H9 (cell line): Measurements from ENCODE around the gene OXTR. TPM values are rescaled to one million over a fixed set of nuclear protein-coding genes. Genes with fewer than 3 reads are reported as not detected.

Experiments used
- DNase-seq: peaks from one replicate; pipeline ENCODE4 v3.0.0-alpha.2; 2017
- H2AFZ ChIP-seq: one replicate; pipeline ENCODE4 v1.6.1; 2013; ENCODE audit warnings: mild to moderate bottlenecking, low read length, control low read depth, moderate library complexity
- H2AK5ac ChIP-seq: 2 replicates; pipeline ENCODE4 v1.6.1; 2013; ENCODE audit warnings: low read length, control low read depth, mixed read lengths; ENCODE audit not compliant: insufficient read length
- H2BK120ac ChIP-seq: one replicate; pipeline ENCODE4 v1.6.1; 2013; ENCODE audit warnings: low read depth, mild to moderate bottlenecking, low read length, control low read depth, inconsistent platforms; ENCODE audit not compliant: poor library complexity, severe bottlenecking
- H2BK12ac ChIP-seq: 2 replicates; pipeline ENCODE4 v1.6.1; 2013; ENCODE audit warnings: low read length, control low read depth, mixed read lengths, low read depth; ENCODE audit not compliant: insufficient read length
- H2BK15ac ChIP-seq: 2 replicates; pipeline ENCODE4 v1.6.1; 2013; ENCODE audit warnings: low read depth, low read length, control low read depth
- H2BK20ac ChIP-seq: one replicate; pipeline ENCODE4 v1.6.1; 2013; ENCODE audit warnings: low read depth, mild to moderate bottlenecking, low read length, control low read depth, inconsistent platforms; ENCODE audit not compliant: poor library complexity, severe bottlenecking
- H2BK5ac ChIP-seq: 2 replicates; pipeline ENCODE4 v1.6.1; 2013; ENCODE audit warnings: low read length, control low read depth, mixed read lengths; ENCODE audit not compliant: insufficient read length
- H3K14ac ChIP-seq: 2 replicates; pipeline ENCODE4 v1.6.1; 2013; ENCODE audit warnings: low read length, control low read depth; ENCODE audit not compliant: insufficient read depth
- H3K18ac ChIP-seq: 2 replicates; pipeline ENCODE4 v1.6.1; 2013; ENCODE audit warnings: low read depth, mild to moderate bottlenecking, mixed read lengths, low read length, control low read depth; ENCODE audit not compliant: insufficient read length
- H3K23ac ChIP-seq: 2 replicates; pipeline ENCODE4 v1.6.1; 2013; ENCODE audit warnings: low read length, control low read depth, mixed read lengths, low read depth; ENCODE audit not compliant: insufficient read length
- H3K23me2 ChIP-seq: 2 replicates; pipeline ENCODE4 v1.6.1; 2013; ENCODE audit warnings: low read depth, mild to moderate bottlenecking, mixed read lengths, low read length, control low read depth; ENCODE audit not compliant: insufficient read length, poor library complexity, severe bottlenecking
- H3K27ac ChIP-seq: 2 replicates; pipeline ENCODE4 v1.5.1; 2013; ENCODE audit warnings: low read length, control low read depth, mixed read lengths, low read depth; ENCODE audit not compliant: insufficient read length
- H3K27me3 ChIP-seq: 2 replicates; pipeline ENCODE4 v1.6.1; 2013; ENCODE audit warnings: low read length, control low read depth, inconsistent platforms; ENCODE audit not compliant: insufficient read depth
- H3K4ac ChIP-seq: 2 replicates; pipeline ENCODE4 v1.6.1; 2013; ENCODE audit warnings: low read depth, mild to moderate bottlenecking, control low read depth, inconsistent platforms, low read length, moderate library complexity
- H3K4me1 ChIP-seq: 2 replicates; pipeline ENCODE4 v1.6.1; 2013; ENCODE audit warnings: low read length, control low read depth, inconsistent platforms; ENCODE audit not compliant: insufficient read depth
- H3K4me2 ChIP-seq: 2 replicates; pipeline ENCODE4 v1.6.1; 2013; ENCODE audit warnings: low read length, control low read depth, mixed read lengths; ENCODE audit not compliant: insufficient read length, insufficient read depth
- H3K56ac ChIP-seq: 2 replicates; pipeline ENCODE4 v1.6.1; 2013; ENCODE audit warnings: low read depth, mild to moderate bottlenecking, mixed read lengths, low read length, control low read depth; ENCODE audit not compliant: insufficient read length
- H3K79me1 ChIP-seq: 2 replicates; pipeline ENCODE4 v1.6.1; 2013; ENCODE audit warnings: low read depth, mild to moderate bottlenecking, moderate library complexity, low read length, control low read depth, inconsistent platforms; ENCODE audit not compliant: insufficient read depth, poor library complexity, severe bottlenecking
- H3K79me2 ChIP-seq: 2 replicates; pipeline ENCODE4 v1.6.1; 2013; ENCODE audit warnings: low read length, control low read depth, inconsistent platforms; ENCODE audit not compliant: insufficient read depth
- H3K9ac ChIP-seq: 2 replicates; pipeline ENCODE4 v1.6.1; 2013; ENCODE audit warnings: low read length, control low read depth, mixed read lengths; ENCODE audit not compliant: insufficient read length; ENCODE audit errors: extremely low read depth
- H3K9me3 ChIP-seq: one replicate; pipeline ENCODE4 v1.6.1; 2013; ENCODE audit warnings: low read depth, low read length, inconsistent platforms; ENCODE audit not compliant: control insufficient read depth
- H3T11ph ChIP-seq: one replicate; pipeline ENCODE4 v1.6.1; 2013; ENCODE audit warnings: mild to moderate bottlenecking, low read length, control low read depth, inconsistent platforms
- H4K20me1 ChIP-seq: one replicate; pipeline ENCODE4 v1.6.1; 2013; ENCODE audit not compliant: control insufficient read depth, insufficient read length, insufficient read depth
- H4K5ac ChIP-seq: 2 replicates; pipeline ENCODE4 v1.6.1; 2013; ENCODE audit warnings: low read depth, mild to moderate bottlenecking, mixed read lengths, low read length, control low read depth; ENCODE audit not compliant: insufficient read length
- H4K8ac ChIP-seq: replicated peaks from 2 replicates; pipeline ENCODE4 v1.6.1; 2013; ENCODE audit warnings: low read length, control low read depth, mixed read lengths, low read depth; ENCODE audit not compliant: insufficient read length
- H4K91ac ChIP-seq: 2 replicates; pipeline ENCODE4 v1.6.1; 2013; ENCODE audit warnings: low read depth, mild to moderate bottlenecking, moderate library complexity, mixed read lengths, low read length, control low read depth; ENCODE audit not compliant: insufficient read length
- H3K27ac Mint-ChIP-seq, 3 experiments: 2 replicates in 2 of 3; 3 replicates in 1 of 3; pipeline ENCODE4 v1.8.0; 2020 to 2021; ENCODE audit warnings: mixed read lengths in 3 of 3, mild to moderate bottlenecking in 1 of 3, moderate library complexity in 1 of 3
- H3K27me3 Mint-ChIP-seq: 2 replicates; pipeline ENCODE4 v1.8.0; 2021; ENCODE audit warnings: low read depth, mild to moderate bottlenecking, moderate library complexity, mixed read lengths
- H3K36me3 Mint-ChIP-seq, 3 experiments: 2 replicates in 2 of 3; 3 replicates in 1 of 3; pipeline ENCODE4 v1.8.0; 2020 to 2021; ENCODE audit warnings: low read depth in 3 of 3, mixed read lengths in 3 of 3; ENCODE audit not compliant: insufficient read depth in 1 of 3
- H3K4me1 Mint-ChIP-seq, 2 experiments: 2 replicates each; pipeline ENCODE4 v1.8.0; 2020; ENCODE audit warnings: mixed read lengths in 2 of 2
- H3K4me3 Mint-ChIP-seq, 2 experiments: 2 replicates in 1 of 2; 3 replicates in 1 of 2; pipeline ENCODE4 v1.8.0; 2020 to 2021; ENCODE audit warnings: mild to moderate bottlenecking in 2 of 2, mixed read lengths in 2 of 2, moderate library complexity in 1 of 2
- H3K9me3 Mint-ChIP-seq, 2 experiments: 2 replicates in 1 of 2; 3 replicates in 1 of 2; pipeline ENCODE4 v1.8.0; 2020; ENCODE audit warnings: mild to moderate bottlenecking in 2 of 2, mixed read lengths in 2 of 2, moderate library complexity in 1 of 2
- WGBS: extraction: QIAGEN DNeasy Blood & Tissue Kit; methylation state at CpG from one replicate; pipeline ENCODE4 v1.1.7; 2013; ENCODE audit warnings: missing lambda C conversion rate, low lambda C conversion rate, mixed read lengths; ENCODE audit not compliant: insufficient read length; ENCODE audit errors: extremely low coverage; 5-methylcytosine and 5-hydroxymethylcytosine counted together
- total RNA-seq: library from RNA; stranded (reverse); gene quantifications from 2 replicates; pipeline ENCODE4 v1.2.1, GENCODE V29; 2021
- TF ChIP-seq, protein P1 (sequence below): fragments of 200-600 bp; sonication (generic); conservative IDR thresholded peaks from 3 replicates; pipeline ENCODE4 v1.8.0; 2021; ENCODE audit warnings: antibody characterized with exemption, mild to moderate bottlenecking

Gene OXTR
- total RNA-seq, 1 experiment from 2014 or later = 1.7 TPM

DNA sequence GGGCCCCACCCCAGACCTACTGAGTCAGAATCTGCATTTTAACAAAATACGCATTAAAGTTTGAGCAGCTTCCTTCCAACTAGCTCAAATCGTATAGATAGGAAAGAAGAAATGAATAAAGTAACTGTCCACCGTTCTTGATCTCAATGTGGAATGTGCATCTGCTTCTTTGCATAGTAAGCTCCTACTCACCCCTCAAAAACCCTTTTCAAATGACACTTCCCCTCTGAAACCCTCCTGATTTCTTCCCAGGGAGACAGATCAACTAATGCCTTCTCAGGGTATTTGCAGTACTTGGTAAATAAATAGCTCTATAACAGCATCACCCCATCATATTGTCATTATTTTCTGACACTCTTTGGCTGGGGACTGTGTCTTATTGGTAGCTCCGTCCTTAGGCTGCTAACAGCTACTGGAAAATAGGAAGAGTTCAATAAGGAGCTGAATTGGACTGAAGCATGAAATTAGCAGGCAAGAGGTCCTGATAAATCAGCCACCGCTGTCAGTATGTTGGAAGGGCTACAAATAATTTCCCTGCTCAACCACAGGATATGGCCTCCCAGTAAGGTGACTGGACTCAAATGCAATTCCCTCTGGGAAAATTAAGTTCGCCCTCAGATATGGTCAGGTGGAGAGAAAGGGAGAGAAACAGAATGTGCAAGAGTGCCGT is 10.2 kb downstream of the OXTR start:
- H3K27ac ChIP-seq = no peak overlapping the region
- no CpG with 5 or more reads among the region's 7 CpGs for WGBS

More for the DNA sequence above, 10.2 kb downstream of the OXTR start:
- no peak overlapping the region for H2BK120ac ChIP-seq
- no peak overlapping the region for H2BK12ac ChIP-seq
- Mint-ChIP-seq H3K27me3 (peaks cover 43% of the 10 kb centered on the region), H3K4me3 (no peak overlapping the region), H3K9me3 (no peaks in the 10 kb centered on the region; a peak in 1 of 5 replicates), H3K4me1 (peaks cover 3% of the 10 kb centered on the region in 2 experiments; a peak in 2 of 4 replicates), H3K27ac (no peak overlapping the region), H3K36me3 (no peaks in the 10 kb centered on the region)
- H4K91ac ChIP-seq = no peak overlapping the region
- H3K9me3 ChIP-seq = no peaks in the 10 kb centered on the region
- no peak overlapping the region for H2BK20ac ChIP-seq
- no peak overlapping the region for H4K8ac ChIP-seq
- TF ChIP-seq, protein P1, sequence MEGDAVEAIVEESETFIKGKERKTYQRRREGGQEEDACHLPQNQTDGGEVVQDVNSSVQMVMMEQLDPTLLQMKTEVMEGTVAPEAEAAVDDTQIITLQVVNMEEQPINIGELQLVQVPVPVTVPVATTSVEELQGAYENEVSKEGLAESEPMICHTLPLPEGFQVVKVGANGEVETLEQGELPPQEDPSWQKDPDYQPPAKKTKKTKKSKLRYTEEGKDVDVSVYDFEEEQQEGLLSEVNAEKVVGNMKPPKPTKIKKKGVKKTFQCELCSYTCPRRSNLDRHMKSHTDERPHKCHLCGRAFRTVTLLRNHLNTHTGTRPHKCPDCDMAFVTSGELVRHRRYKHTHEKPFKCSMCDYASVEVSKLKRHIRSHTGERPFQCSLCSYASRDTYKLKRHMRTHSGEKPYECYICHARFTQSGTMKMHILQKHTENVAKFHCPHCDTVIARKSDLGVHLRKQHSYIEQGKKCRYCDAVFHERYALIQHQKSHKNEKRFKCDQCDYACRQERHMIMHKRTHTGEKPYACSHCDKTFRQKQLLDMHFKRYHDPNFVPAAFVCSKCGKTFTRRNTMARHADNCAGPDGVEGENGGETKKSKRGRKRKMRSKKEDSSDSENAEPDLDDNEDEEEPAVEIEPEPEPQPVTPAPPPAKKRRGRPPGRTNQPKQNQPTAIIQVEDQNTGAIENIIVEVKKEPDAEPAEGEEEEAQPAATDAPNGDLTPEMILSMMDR = no peak
- H3K4me1 ChIP-seq = no peaks in the 10 kb centered on the region
- no peak overlapping the region for H3T11ph ChIP-seq
- no peak overlapping the region for H4K5ac ChIP-seq
- H3K27me3 ChIP-seq = no peaks in the 10 kb centered on the region
- H3K9ac ChIP-seq = no peak overlapping the region
- no peak overlapping the region for H3K23ac ChIP-seq
- no peak overlapping the region for H3K18ac ChIP-seq
- DNase-seq = no peak
- no peaks in the 10 kb centered on the region for H3K79me2 ChIP-seq
- no peak overlapping the region for H3K14ac ChIP-seq
- H4K20me1 ChIP-seq = no peaks in the 10 kb centered on the region
- no peak overlapping the region for H2AFZ ChIP-seq
- no peak overlapping the region for H3K4me2 ChIP-seq
- H2BK5ac ChIP-seq = no peak overlapping the region
- H3K56ac ChIP-seq = no peak overlapping the region
- H3K79me1 ChIP-seq = no peaks in the 10 kb centered on the region
- H2AK5ac ChIP-seq = no peak overlapping the region
- no peak overlapping the region for H3K4ac ChIP-seq
- H3K23me2 ChIP-seq = no peaks in the 10 kb centered on the region
- no peak overlapping the region for H2BK15ac ChIP-seq
